ENCODE measurements around the gene NIPA2.
A peak's percentile ranks its signal among the peaks of the same experiment; 100 is the strongest.

DNA sequence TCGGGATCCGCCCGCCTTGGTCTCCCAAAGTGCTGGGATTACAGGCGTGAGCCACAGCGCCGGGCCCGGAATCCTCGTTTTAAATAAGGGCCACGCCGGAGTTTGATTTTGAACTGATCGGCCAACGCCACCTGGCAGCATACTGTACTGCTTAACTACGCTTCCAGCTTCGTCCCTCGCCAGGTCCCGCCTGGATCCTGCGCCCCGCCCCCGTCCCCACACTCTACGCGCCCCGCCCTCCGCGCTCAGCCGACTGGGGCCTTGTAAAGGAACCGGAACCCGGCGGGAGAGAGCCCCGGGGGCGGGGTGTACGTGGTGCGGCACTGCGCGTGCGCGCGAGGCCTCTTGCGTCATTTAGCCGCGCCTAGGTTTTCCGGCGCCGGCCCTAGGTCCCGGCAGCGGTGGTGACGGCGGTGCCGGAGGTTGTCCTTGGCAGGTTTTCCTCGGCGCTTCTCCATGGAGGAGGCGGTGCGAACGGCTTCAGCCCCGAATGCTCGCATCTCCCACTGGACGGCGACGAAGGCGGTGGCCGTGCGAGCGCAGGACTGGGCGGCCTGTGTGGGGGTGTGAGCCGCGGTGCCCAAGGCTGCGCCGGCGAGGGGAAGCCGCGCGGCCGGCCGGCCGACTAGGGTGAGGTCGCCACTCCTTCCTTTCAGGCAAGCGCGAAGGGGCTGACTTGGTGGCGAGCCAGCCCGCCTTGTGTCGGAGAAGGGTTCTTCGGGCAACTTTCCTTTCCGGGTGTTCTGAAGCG, at the start of gene NIPA2:
- TF ChIP-seq, protein P1, sequence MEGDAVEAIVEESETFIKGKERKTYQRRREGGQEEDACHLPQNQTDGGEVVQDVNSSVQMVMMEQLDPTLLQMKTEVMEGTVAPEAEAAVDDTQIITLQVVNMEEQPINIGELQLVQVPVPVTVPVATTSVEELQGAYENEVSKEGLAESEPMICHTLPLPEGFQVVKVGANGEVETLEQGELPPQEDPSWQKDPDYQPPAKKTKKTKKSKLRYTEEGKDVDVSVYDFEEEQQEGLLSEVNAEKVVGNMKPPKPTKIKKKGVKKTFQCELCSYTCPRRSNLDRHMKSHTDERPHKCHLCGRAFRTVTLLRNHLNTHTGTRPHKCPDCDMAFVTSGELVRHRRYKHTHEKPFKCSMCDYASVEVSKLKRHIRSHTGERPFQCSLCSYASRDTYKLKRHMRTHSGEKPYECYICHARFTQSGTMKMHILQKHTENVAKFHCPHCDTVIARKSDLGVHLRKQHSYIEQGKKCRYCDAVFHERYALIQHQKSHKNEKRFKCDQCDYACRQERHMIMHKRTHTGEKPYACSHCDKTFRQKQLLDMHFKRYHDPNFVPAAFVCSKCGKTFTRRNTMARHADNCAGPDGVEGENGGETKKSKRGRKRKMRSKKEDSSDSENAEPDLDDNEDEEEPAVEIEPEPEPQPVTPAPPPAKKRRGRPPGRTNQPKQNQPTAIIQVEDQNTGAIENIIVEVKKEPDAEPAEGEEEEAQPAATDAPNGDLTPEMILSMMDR (IDR thresholded peaks at IDR 0.05) = no peak
- TF ChIP-seq POLR2A (IDR thresholded peaks at IDR 0.05) = peak; percentile 6
